ENCODE measurements around the gene GAB2. TPM values are rescaled to one million over a fixed set of nuclear protein-coding genes. Genes with fewer than 3 reads are reported as not detected.

GAB2 gene
- total RNA-seq, 4 donors from 2014 or later, result 8.1 to 18.1 (median 13.4) TPM

- peaks cover 11 to 13% of the 10 kb centered on the region in 2 donors for H3K4me1 ChIP-seq
- DNase-seq, result no peak
- H3K9me3 ChIP-seq, result no peaks in the 10 kb centered on the region
- TF ChIP-seq, protein P1, sequence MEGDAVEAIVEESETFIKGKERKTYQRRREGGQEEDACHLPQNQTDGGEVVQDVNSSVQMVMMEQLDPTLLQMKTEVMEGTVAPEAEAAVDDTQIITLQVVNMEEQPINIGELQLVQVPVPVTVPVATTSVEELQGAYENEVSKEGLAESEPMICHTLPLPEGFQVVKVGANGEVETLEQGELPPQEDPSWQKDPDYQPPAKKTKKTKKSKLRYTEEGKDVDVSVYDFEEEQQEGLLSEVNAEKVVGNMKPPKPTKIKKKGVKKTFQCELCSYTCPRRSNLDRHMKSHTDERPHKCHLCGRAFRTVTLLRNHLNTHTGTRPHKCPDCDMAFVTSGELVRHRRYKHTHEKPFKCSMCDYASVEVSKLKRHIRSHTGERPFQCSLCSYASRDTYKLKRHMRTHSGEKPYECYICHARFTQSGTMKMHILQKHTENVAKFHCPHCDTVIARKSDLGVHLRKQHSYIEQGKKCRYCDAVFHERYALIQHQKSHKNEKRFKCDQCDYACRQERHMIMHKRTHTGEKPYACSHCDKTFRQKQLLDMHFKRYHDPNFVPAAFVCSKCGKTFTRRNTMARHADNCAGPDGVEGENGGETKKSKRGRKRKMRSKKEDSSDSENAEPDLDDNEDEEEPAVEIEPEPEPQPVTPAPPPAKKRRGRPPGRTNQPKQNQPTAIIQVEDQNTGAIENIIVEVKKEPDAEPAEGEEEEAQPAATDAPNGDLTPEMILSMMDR (IDR thresholded peaks at IDR 0.05), result no peak
- TF ChIP-seq POLR2A (IDR thresholded peaks at IDR 0.05), result no peak
- 100% methylated on average over 2 of the region's 2 CpGs for WGBS, 2 donors
- no peak overlapping the region for H3K4me3 ChIP-seq (replicated peaks in 1 of 3)
- intact Hi-C loops (cut with DNase I), result loop anchor here (10.0 kb wide), 1 partner anchor 70 kb away; the partner anchor contains the start of gene GAB2
- no peak overlapping the region for H3K27ac ChIP-seq
- no peaks in the 10 kb centered on the region for H3K36me3 ChIP-seq
- no peaks in the 10 kb centered on the region for H3K27me3 ChIP-seq
These were observed 72.9 kb downstream of the GAB2 start for GRCh38 chr11:78344676-78345075.

DNA sequence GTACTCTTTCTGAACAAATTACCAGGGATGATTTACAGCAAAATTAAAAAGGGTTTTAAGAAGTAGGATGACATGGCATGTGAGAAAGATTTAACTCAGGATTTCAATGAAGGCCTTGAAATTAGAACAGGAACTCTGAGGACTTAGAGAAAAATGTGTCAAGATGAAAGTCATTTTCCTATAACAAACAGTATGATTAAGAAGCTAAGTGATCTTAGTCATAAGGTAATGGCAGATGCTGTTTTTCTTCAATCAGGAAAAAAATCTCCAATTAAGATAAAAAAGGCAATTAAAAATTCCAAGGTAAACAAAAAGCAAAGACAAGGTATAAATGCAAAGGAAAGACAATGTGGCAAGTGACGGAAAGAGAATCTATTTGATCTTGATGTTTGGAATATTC, 73.5 kb downstream of the GAB2 start:
- H3K4me3 ChIP-seq (replicated peaks in 1 of 3), result no peak overlapping the region
- H3K9me3 ChIP-seq, result no peaks in the 10 kb centered on the region
- WGBS, 2 donors, result 96 to 99% methylated on average over 1 of the region's 1 CpG
- TF ChIP-seq, protein P1 (IDR thresholded peaks at IDR 0.05), result no peak
- no peak for TF ChIP-seq POLR2A (IDR thresholded peaks at IDR 0.05)
- no peaks in the 10 kb centered on the region for H3K36me3 ChIP-seq
- peaks cover 5 to 7% of the 10 kb centered on the region in 2 donors for H3K4me1 ChIP-seq
- DNase-seq, result no peak
- no peaks in the 10 kb centered on the region for H3K27me3 ChIP-seq
- H3K27ac ChIP-seq, result no peak overlapping the region
- intact Hi-C loops (cut with DNase I), result loop anchor here (10.0 kb wide), 1 partner anchor 71 kb away; the partner anchor contains the start of gene GAB2

DNA sequence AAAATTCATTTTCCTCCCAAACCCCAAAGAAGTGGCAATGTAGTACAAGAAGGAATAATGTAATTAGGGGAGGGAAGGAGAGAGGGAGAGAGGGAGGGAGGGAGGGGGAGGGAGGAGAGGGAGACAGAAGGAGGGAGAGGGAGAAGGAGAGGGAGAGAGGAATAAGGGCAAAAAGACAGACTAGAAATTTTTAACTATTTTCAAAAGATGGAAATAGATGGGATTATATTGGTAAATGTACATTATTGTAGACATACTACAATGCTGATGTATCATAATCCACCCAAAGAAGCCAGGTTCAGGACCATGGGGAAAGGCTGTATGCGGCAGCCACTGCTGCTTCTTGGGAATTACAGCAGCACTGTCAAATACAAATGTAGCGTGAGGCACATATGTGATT, 74.3 kb downstream of the GAB2 start:
- H3K4me3 ChIP-seq (replicated peaks in 1 of 3), result no peak overlapping the region
- intact Hi-C loops (cut with DNase I), result loop anchor here (10.0 kb wide), 1 partner anchor 71 kb away; the partner anchor contains the start of gene GAB2
- H3K4me1 ChIP-seq, result no peaks in the 10 kb centered on the region
- no peaks in the 10 kb centered on the region for H3K36me3 ChIP-seq
- no peak for DNase-seq
- no peaks in the 10 kb centered on the region for H3K27me3 ChIP-seq
- TF ChIP-seq, protein P1 (IDR thresholded peaks at IDR 0.05), result no peak
- no peak for TF ChIP-seq POLR2A (IDR thresholded peaks at IDR 0.05)
- H3K9me3 ChIP-seq, result no peaks in the 10 kb centered on the region
- no peak overlapping the region for H3K27ac ChIP-seq
- WGBS, 2 donors, result 94 to 96% methylated on average over 2 of the region's 2 CpGs

- H3K4me1 ChIP-seq, result no peaks in the 10 kb centered on the region
These were observed 75.8 kb downstream of the GAB2 start for GRCh38 chr11:78341841-78342240.

GRCh38 chr11:78340530-78340929, 77.1 kb downstream of the GAB2 start:
- Histone ChIP-seq H3K27me3 (no peaks in the 10 kb centered on the region), H3K4me1 (no peaks in the 10 kb centered on the region), H3K36me3 (no peaks in the 10 kb centered on the region), H3K4me3 (replicated peaks in 1 of 3) (no peak overlapping the region), H3K9me3 (no peaks in the 10 kb centered on the region), H3K27ac (no peak overlapping the region)
- TF ChIP-seq, protein P1 (IDR thresholded peaks at IDR 0.05), result no peak
- TF ChIP-seq POLR2A (IDR thresholded peaks at IDR 0.05), result no peak
- intact Hi-C loops (cut with DNase I), result loop anchor here (10.0 kb wide), 1 partner anchor 74 kb away; the partner anchor contains the start of gene GAB2
- no peak for DNase-seq
- WGBS, 2 donors, result 88 to 90% methylated on average over 2 of the region's 2 CpGs

More at GRCh38 chr11:78341841-78342240, 75.8 kb downstream of the GAB2 start:
- Histone ChIP-seq H3K9me3 (no peaks in the 10 kb centered on the region), H3K36me3 (no peaks in the 10 kb centered on the region), H3K27me3 (no peaks in the 10 kb centered on the region), H3K27ac (no peak overlapping the region), H3K4me3 (replicated peaks in 1 of 3) (no peak overlapping the region)
- no peak for TF ChIP-seq POLR2A (IDR thresholded peaks at IDR 0.05)
- TF ChIP-seq, protein P1 (IDR thresholded peaks at IDR 0.05), result no peak
- 97 to 98% methylated on average over 2 of the region's 2 CpGs for WGBS, 2 donors
- intact Hi-C loops (cut with DNase I), result loop anchor here (10.0 kb wide), 1 partner anchor 73 kb away; the partner anchor contains the start of gene GAB2
- no peak for DNase-seq

Data from thyroid gland (tissue), 4 donors.